Upper lobe of left lung (tissue), 6 donors: Measurements from ENCODE around the gene RAB36. TPM values are rescaled to one million over a fixed set of nuclear protein-coding genes. Genes with fewer than 3 reads are reported as not detected.
A peak's percentile ranks its signal among the peaks of the same experiment; 100 is the strongest.

Source experiments
- ATAC-seq, 2 donors: fragments of 200-7000 bp; cut with Tn5 transposase; one replicate each; pipeline ENCODE4 v1.9.1; 2022; ENCODE audit warnings: mild to moderate bottlenecking in 2 of 2, moderate library complexity in 2 of 2; ENCODE audit not compliant: low FRiP score in 2 of 2
- DNase-seq, 2 donors: peaks; one replicate each; pipeline ENCODE4 v3.0.0-alpha.2; 2019 to 2020
- H3K27ac ChIP-seq, 4 donors: fragments of 200-600 bp; sonication (generic); one replicate each; pipeline ENCODE4 v1.5.1; 2016 to 2019
- H3K27me3 ChIP-seq, 4 donors: fragments of 200-600 bp; sonication (generic); one replicate each; pipeline ENCODE4 v1.5.1; 2017 to 2019
- H3K36me3 ChIP-seq, 4 donors: fragments of 200-600 bp; sonication (generic); one replicate each; pipeline ENCODE4 v1.5.1; 2016 to 2019
- H3K4me1 ChIP-seq, 4 donors: fragments of 200-600 bp; sonication (generic); one replicate each; pipeline ENCODE4 v1.5.1; 2018 to 2019
- H3K4me3 ChIP-seq, 4 donors: fragments of 200-600 bp; sonication (generic); one replicate each; pipeline ENCODE4 v1.5.1; 2017 to 2019; ENCODE audit warnings: mild to moderate bottlenecking in 2 of 4, moderate library complexity in 1 of 4
- H3K9me3 ChIP-seq, 4 donors: fragments of 200-600 bp; sonication (generic); one replicate each; pipeline ENCODE4 v1.5.1; 2018 to 2019
- CTCF ChIP-seq, 6 experiments: fragments of 450-650 bp in 4 of 6; fragments of 200-600 bp in 2 of 6; sonication (generic) in 2 of 6; IDR thresholded peaks; one replicate each; pipeline ENCODE4 v1.5.1; 2016 to 2019; ENCODE audit warnings: antibody characterized with exemption in 6 of 6
- EP300 ChIP-seq, 4 donors: sonication (generic); formaldehyde crosslinking; IDR thresholded peaks; one replicate each; pipeline ENCODE4 v1.5.1; 2017; ENCODE audit warnings: antibody characterized with exemption in 4 of 4, control low read depth in 2 of 4
- POLR2A ChIP-seq, 4 donors: fragments of 450-650 bp; IDR thresholded peaks; one replicate each; pipeline ENCODE4 v1.5.1; 2016 to 2017; ENCODE audit warnings: antibody characterized with exemption in 4 of 4, mild to moderate bottlenecking in 2 of 4
- POLR2AphosphoS5 ChIP-seq, 2 donors: sonication (generic); formaldehyde crosslinking; IDR thresholded peaks; one replicate each; pipeline ENCODE4 v1.5.1; 2017; ENCODE audit warnings: antibody characterized with exemption in 2 of 2
- WGBS, 2 donors: methylation state at CpG; one replicate each; pipeline ENCODE4 v1.1.5; 2017 to 2018; 5-methylcytosine and 5-hydroxymethylcytosine counted together
- total RNA-seq, 6 donors: library from RNA; depleted of rRNA in 4 of 6; stranded (reverse); fragments of >200 nt in 4 of 6; gene quantifications; one replicate each; pipeline versions ENCODE4 v1.1.0 to v1.2.1, GENCODE V29; 2016 to 2021
- donor health status: DM: no; HTN: no; CAD: no; lungs with moderate emphysema.
- donor health status: DM: no; HTN: yes; CAD: no; lungs with severe emphysema.

RAB36 gene
- total RNA-seq, 6 donors from 2014 or later: 2.6 to 17.5 (median 8.4) TPM

DNA sequence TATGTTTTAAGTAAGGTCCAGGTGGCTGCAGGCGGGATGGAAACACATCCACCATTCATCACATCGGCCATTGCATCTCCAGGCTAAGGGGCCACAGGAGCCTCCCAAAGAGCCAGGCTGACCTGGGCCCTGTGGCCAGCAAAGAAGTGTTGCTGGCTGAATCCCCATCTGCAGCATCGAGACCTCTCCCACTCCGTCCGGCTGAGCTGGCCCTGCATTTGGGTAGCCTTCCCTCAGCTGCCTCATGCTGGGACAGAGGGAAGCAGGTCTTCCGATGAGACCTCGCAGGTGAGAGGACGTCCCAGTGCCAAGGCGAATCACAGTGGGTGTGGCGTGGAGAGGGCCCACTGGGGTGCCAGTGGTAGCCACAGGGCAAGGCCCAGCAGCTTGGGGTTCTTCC, 28.0 kb upstream of the RAB36 start:
- H3K27ac ChIP-seq: no peak overlapping the region
- WGBS, 2 donors: 94 to 96% methylated on average over 7 to 10 of the region's 10 CpGs
- H3K27me3 ChIP-seq: no peaks in the 10 kb centered on the region
- H3K4me1 ChIP-seq: no peaks in the 10 kb centered on the region
- TF ChIP-seq POLR2A (IDR thresholded peaks at IDR 0.05) (no peak), CTCF (IDR thresholded peaks at IDR 0.05) (no peak), EP300 (IDR thresholded peaks at IDR 0.05) (no peak), POLR2AphosphoS5 (IDR thresholded peaks at IDR 0.05) (no peak)
- H3K36me3 ChIP-seq: no peaks in the 10 kb centered on the region
- DNase-seq: peak in 1 of 2 donors; percentile 41
- ATAC-seq: no peak
- no peaks in the 10 kb centered on the region for H3K9me3 ChIP-seq
- H3K4me3 ChIP-seq: no peak overlapping the region

DNA sequence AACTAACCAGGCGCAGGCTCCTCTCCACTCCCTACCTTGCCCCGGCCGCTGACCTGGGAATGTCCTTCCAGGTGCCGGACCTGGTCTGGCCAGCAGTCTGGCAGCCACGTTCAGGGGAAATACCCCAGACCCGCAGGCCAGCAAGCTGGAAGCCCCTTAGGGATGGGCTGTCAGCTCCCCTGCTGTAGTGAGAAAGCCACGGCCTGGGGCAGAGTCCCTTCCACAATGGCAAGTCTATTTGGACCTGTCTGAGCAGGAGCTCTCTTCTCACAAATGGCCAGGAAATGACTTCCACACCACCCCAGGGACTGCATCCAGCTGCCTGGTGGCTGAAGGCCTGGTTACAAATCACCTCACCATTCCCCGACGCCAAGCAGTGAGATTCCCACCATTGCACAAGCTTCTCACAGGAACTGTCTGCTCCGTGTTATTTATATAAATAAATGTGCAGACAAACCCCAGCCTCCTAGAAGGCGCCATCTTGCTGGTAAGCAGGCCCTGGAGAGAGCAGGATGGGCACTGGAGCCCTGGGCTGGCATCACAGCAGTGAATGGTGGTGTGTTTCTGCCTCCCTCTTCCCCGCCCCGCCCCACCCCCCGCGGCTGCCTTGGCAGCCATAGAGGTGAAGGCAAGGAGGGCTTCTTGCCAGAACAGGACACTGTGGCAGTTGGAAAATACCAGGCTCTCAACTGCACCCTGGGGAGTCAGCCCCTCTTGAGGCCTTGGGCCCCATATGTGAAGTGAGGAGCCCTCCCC, 27.2 kb upstream of the RAB36 start:
- ATAC-seq (no peak), DNase-seq (peak in 1 of 2 donors; percentile 30)
- H3K27ac ChIP-seq: no peak overlapping the region
- 89 to 92% methylated on average over 10 to 15 of the region's 15 CpGs for WGBS, 2 donors
- H3K27me3 ChIP-seq: no peaks in the 10 kb centered on the region
- no peak overlapping the region for H3K4me3 ChIP-seq
- no peaks in the 10 kb centered on the region for H3K36me3 ChIP-seq
- no peak for TF ChIP-seq POLR2AphosphoS5 (IDR thresholded peaks at IDR 0.05)
- no peak for TF ChIP-seq EP300 (IDR thresholded peaks at IDR 0.05)
- no peak for TF ChIP-seq CTCF (IDR thresholded peaks at IDR 0.05)
- no peak for TF ChIP-seq POLR2A (IDR thresholded peaks at IDR 0.05)
- no peaks in the 10 kb centered on the region for H3K4me1 ChIP-seq
- H3K9me3 ChIP-seq: no peaks in the 10 kb centered on the region

DNA sequence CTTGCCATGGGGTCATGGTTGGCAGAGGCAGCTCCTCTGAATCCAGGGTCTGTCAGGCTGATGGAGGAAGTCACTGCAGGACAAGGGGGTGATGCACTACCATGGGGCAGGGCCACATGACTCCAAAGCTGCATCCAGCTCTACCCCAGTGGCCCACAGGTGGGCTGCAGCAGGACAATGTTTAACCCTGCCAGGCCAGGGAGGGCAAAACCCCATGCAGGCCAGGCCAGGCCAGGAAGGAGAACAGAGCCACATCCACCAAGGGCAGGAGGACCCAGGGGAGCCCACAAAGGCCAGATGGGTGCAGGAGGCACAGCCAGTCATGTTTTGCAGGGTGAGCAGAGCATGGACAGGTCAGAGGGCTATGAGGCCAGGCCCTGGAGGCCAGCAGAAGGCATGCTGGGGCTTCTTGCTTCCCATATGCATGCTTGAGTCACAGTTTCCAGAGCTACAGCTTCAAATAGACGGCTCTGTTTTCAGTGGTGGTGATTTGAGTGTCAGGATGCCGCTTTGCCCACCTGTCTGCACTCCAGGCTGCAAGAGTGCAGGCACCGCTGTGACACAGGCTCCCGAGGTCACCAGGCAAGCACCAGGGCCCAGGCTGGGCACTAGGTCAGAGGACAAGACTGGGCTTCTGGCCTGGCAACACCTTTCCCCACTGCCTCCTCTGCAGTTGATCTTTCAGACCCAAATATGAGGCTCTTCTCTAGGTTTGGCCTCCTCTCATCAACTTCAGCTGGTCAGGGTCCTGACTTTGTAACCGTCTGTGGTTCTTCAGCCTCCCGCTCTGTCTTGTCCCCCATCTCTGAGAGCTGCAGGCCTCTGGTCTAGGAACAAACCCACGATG, 26.4 kb upstream of the RAB36 start:
- no peak overlapping the region for H3K27ac ChIP-seq
- DNase-seq (peak in 1 of 2 donors; percentile 32), ATAC-seq (no peak)
- no peaks in the 10 kb centered on the region for H3K36me3 ChIP-seq
- TF ChIP-seq POLR2AphosphoS5 (IDR thresholded peaks at IDR 0.05) (no peak), EP300 (IDR thresholded peaks at IDR 0.05) (no peak), POLR2A (IDR thresholded peaks at IDR 0.05) (no peak), CTCF (IDR thresholded peaks at IDR 0.05) (no peak)
- no peaks in the 10 kb centered on the region for H3K9me3 ChIP-seq
- H3K4me3 ChIP-seq: no peak overlapping the region
- H3K4me1 ChIP-seq: no peaks in the 10 kb centered on the region
- no peaks in the 10 kb centered on the region for H3K27me3 ChIP-seq
- WGBS, 2 donors: 90 to 94% methylated on average over 5 to 7 of the region's 7 CpGs

- no peak overlapping the region for H3K27ac ChIP-seq
- no peak for DNase-seq
- no peak for TF ChIP-seq POLR2AphosphoS5 (IDR thresholded peaks at IDR 0.05)
- no peak for TF ChIP-seq CTCF (IDR thresholded peaks at IDR 0.05)
- no peak for TF ChIP-seq EP300 (IDR thresholded peaks at IDR 0.05)
- TF ChIP-seq POLR2A (IDR thresholded peaks at IDR 0.05): no peak
- WGBS, 2 donors: 76 to 81% methylated on average over 4 to 15 of the region's 15 CpGs
- no peaks in the 10 kb centered on the region for H3K9me3 ChIP-seq
- no peaks in the 10 kb centered on the region for H3K27me3 ChIP-seq
- H3K4me3 ChIP-seq: no peak overlapping the region
- no peaks in the 10 kb centered on the region for H3K4me1 ChIP-seq
- ATAC-seq: no peak
- H3K36me3 ChIP-seq: no peaks in the 10 kb centered on the region
These were observed 25.5 kb upstream of the RAB36 start for GRCh38 chr22:23119494-23120414.
